Pancreas (tissue), 10 donors: ENCODE data around the gene OSBPL5. TPM values are rescaled to one million over a fixed set of nuclear protein-coding genes. Genes with fewer than 3 reads are reported as not detected.

Source experiments
- ATAC-seq, 4 donors: fragments of 200-7000 bp; cut with Tn5 transposase; one replicate each; pipeline versions ENCODE4 v1.8.0 to v1.9.1; 2020; ENCODE audit warnings: mild to moderate bottlenecking in 4 of 4, moderate library complexity in 4 of 4
- DNase-seq, 6 donors: peaks; one replicate each; pipeline ENCODE4 v3.0.0-alpha.2; 2020
- FAIRE-seq: peaks from 2 replicates; lab custom pipeline; 2012; peaks lifted over from hg19 to GRCh38; lab: Jason Lieb, UNC
- H3K27ac ChIP-seq, 4 donors: fragments of 200-600 bp; sonication (generic); 1 replicate in 3 of 4; 2 replicates in 1 of 4; pipeline versions ENCODE4 v1.5.0 to v1.8.0; 2020
- H3K27me3 ChIP-seq, 4 donors: fragments of 200-600 bp; one replicate each; pipeline ENCODE4 v1.8.0; 2021
- H3K36me3 ChIP-seq, 3 donors: fragments of 200-600 bp; sonication (generic) in 1 of 3; one replicate each; pipeline versions ENCODE4 v1.5.0 to v1.8.0; 2020 to 2021
- H3K4me1 ChIP-seq, 3 donors: fragments of 200-600 bp; one replicate each; pipeline ENCODE4 v1.8.0; 2021
- H3K4me3 ChIP-seq, 4 donors: fragments of 200-600 bp; sonication (generic) in 2 of 4; one replicate each; pipeline versions ENCODE4 v1.5.0 to v1.8.0; 2020 to 2021
- H3K9me3 ChIP-seq, 4 donors: fragments of 200-600 bp; one replicate each; pipeline ENCODE4 v1.8.0; 2021
- WGBS, 2 donors: extraction: QIAGEN DNeasy Blood & Tissue Kit; methylation state at CpG; one replicate each; pipeline ENCODE4 v1.1.7; 2013; 5-methylcytosine and 5-hydroxymethylcytosine counted together
- intact Hi-C, 3 donors: fragments of 100-400 bp; cut with DNase I; formaldehyde crosslinking; loops; one replicate each; pipeline versions ENCODE4 v1.11.1 to v1.14.2; 2022
- polyA plus RNA-seq, 2 donors: library from polyadenylated mRNA; stranded (reverse); fragments of 200-250 nt; gene quantifications; one replicate each; pipeline ENCODE4 v1.2.3, GENCODE V29; 2013
- total RNA-seq, 6 donors: library from RNA; stranded (reverse); fragmentation: NEBNext Ultra II Directional in 4 of 6; extraction: Animal tissue kit (Norgen Biotek cat#: 25700) in 4 of 6; gene quantifications; one replicate each; pipeline versions ENCODE4 v1.2.1 to v1.2.4, GENCODE V29; 2021 to 2023
- TF ChIP-seq, protein P1 (sequence below), 4 donors: fragments of 200-600 bp; sonication (generic) in 3 of 4; IDR thresholded peaks; one replicate each; pipeline versions ENCODE4 v1.5.0 to v1.8.0; 2021; ENCODE audit warnings: antibody characterized with exemption in 4 of 4
- donor health status: healthy with polysubstance abuse.
- donor health status: DM: no; HTN: no; CAD: no; lungs with moderate emphysema.
- donor health status: DM: no; HTN: no; CAD: no.
- donor health status: control.
- donor health status: control.
- donor health status: Bipolar disorder and iron deficiency.
- donor health status: DM: yes; HTN: yes; CAD: no.
- donor health status: DM: no; HTN: no; CAD: no.
- donor health status: DM: no; HTN: no; CAD: no.
- donor health status: DM: yes; HTN: yes; CAD: no.

The OSBPL5 gene
- total and polyA plus RNA-seq, 8 donors = 9.8 to 16.7 (median 11.8) TPM

- ATAC-seq = no peak
- Histone ChIP-seq H3K27me3 (no peaks in the 10 kb centered on the region), H3K36me3 (no peaks in the 10 kb centered on the region), H3K9me3 (no peaks in the 10 kb centered on the region), H3K27ac (no peak overlapping the region), H3K4me1 (peaks cover 0 to 27% (median 9%) of the 10 kb centered on the region in 3 donors), H3K4me3 (peak overlapping the region; percentile 55 to 84 (median 78))
- intact Hi-C loops = loop anchor here in 1 of 3 donors (10.0 kb wide), 1 partner anchor 61 kb away; no protein-coding TSS in a partner anchor
- TF ChIP-seq, protein P1, sequence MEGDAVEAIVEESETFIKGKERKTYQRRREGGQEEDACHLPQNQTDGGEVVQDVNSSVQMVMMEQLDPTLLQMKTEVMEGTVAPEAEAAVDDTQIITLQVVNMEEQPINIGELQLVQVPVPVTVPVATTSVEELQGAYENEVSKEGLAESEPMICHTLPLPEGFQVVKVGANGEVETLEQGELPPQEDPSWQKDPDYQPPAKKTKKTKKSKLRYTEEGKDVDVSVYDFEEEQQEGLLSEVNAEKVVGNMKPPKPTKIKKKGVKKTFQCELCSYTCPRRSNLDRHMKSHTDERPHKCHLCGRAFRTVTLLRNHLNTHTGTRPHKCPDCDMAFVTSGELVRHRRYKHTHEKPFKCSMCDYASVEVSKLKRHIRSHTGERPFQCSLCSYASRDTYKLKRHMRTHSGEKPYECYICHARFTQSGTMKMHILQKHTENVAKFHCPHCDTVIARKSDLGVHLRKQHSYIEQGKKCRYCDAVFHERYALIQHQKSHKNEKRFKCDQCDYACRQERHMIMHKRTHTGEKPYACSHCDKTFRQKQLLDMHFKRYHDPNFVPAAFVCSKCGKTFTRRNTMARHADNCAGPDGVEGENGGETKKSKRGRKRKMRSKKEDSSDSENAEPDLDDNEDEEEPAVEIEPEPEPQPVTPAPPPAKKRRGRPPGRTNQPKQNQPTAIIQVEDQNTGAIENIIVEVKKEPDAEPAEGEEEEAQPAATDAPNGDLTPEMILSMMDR (IDR thresholded peaks at IDR 0.05) = no peak
- DNase-seq = peak in 3 of 6 donors; percentile 21 to 75 (median 55)
- no peak for FAIRE-seq
- WGBS, 2 donors = 29 to 39% methylated on average over 13 of the region's 13 CpGs
Observed at GRCh38 chr11:3164138-3164551, 965 bp downstream of the OSBPL5 start.

DNA sequence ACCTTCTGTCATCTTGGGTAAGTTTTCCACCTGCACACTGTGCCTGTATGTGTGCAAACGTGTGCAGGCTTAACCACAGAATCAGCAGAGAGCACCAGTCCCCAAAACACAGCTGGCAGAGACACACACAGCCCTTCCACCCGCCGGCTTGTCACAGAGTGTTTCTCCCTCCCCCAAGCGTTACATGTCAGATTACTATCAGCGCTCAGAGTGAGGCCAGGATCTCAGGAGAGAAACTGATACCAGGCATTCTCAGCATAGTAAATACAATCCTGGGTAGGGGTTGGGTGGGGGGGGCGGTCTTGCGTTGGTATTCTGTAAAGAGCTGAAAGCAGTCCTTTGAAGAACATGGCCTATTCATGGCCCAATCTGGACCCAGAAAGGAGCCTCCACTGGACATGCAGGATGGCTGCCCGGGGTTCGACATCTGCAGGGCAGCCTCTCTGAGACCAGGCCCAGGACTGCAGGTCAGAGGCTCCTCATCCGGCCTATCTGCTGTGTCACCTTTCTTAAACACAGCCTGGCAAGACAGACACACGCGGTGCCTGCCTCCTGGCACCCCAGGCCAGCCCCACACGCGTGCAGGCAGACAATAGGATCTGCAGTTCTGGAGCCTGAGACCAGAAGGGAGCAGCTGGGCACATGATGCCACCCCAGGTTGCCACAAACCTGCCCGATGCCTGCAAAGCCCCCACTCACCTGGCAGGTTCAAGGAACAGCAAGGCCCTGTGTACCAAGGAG lies 1.7 kb downstream of the OSBPL5 start:
- 58 to 66% methylated on average over 15 of the region's 15 CpGs for WGBS, 2 donors
- H3K4me1 ChIP-seq = peaks cover 0 to 23% (median 9%) of the 10 kb centered on the region in 3 donors
- intact Hi-C loops = loop anchor here in 1 of 3 donors (10.0 kb wide), 1 partner anchor 61 kb away; no protein-coding TSS in a partner anchor
- DNase-seq (peak in 4 of 6 donors; percentile 16 to 58 (median 34)), ATAC-seq (no peak), FAIRE-seq (no peak)
- H3K27ac ChIP-seq = no peak overlapping the region
- H3K9me3 ChIP-seq = no peaks in the 10 kb centered on the region
- TF ChIP-seq, protein P1 (IDR thresholded peaks at IDR 0.05) = no peak
- no peaks in the 10 kb centered on the region for H3K36me3 ChIP-seq
- peak overlapping the region in 1 of 4 donors; percentile 75 for H3K4me3 ChIP-seq
- H3K27me3 ChIP-seq = no peaks in the 10 kb centered on the region

DNA sequence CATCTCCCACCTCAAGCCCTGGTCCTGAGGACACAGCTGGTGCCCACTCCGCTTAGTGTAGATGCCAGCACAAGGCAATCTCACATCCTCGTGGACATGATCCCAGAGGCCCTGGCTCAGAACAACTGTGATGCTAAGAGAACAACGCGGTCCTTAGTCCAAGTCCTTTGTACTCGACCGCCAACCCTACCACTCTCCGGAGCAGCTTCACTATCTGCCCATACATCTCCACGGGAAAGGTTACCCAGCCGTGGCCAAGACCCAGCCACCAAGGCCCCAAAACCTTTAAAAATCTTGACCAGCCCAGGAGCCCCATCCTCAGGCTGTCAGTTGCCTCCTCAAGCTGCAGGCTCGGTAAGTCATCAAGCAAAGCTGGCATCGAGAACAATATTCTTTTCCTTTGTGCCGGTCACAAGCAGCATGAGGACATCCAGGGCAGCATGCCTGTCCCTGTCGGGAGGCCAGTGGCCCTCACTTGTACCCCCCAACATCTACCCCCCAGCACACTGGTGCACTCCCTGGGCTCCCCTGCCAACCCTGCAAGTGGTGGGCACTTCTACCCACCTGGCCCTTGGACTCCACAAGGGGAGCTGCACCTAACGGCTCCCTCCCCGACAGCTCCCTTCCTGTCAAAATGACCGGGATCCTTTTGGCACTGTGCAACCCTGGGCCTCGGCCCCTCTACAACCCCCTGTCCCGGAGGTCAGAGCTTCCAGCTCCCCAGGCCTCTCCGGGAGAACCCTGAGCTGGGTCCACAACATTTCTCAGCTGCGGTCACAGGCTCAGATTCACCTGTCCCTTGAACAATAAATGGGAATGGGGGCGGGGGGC lies 2.5 kb downstream of the OSBPL5 start:
- Histone ChIP-seq H3K4me1 (peaks cover 0 to 23% (median 9%) of the 10 kb centered on the region in 3 donors), H3K27me3 (no peaks in the 10 kb centered on the region), H3K4me3 (no peak overlapping the region), H3K9me3 (no peaks in the 10 kb centered on the region), H3K27ac (no peak overlapping the region), H3K36me3 (no peaks in the 10 kb centered on the region)
- intact Hi-C loops = loop anchor here in 1 of 3 donors (10.0 kb wide), 1 partner anchor 62 kb away; no protein-coding TSS in a partner anchor
- ATAC-seq = no peak
- WGBS, 2 donors = 86 to 91% methylated on average over 21 of the region's 21 CpGs
- TF ChIP-seq, protein P1 (IDR thresholded peaks at IDR 0.05) = no peak
- peak in 2 of 6 donors; percentile 8 to 51 for DNase-seq
- no peak for FAIRE-seq

DNA sequence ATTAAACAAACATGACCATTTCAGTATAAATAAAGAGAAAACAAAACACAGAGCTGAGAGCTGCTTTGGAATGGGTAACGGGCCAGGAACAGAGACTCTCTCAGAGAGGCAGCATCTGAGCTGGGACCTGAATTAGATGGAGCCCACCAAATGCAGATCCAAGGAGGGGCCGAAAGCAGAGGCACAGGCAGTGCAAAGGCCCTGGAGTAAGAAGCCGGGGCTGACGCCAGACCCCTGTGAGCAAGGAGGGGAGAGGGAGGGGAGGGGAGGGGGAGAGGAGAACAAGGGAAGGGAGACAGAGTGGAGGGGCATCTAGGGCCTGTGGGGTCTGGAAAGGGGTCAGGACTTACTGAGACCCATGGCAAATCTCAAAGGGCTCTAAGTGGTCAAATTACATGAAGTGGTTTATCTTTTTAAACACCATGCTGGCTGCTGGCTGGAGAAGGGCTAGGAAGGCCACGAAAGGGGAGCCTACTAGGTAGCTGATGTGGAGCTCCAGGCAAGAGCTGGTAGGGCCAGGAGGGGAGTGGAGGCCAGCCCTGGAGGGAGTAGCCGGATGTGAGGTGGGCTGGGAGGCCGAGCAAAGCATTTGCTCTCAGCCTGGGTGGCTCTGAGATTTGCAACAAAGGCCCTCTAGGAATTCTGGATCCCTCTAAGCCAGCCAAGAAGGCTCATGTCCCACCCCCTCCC lies 3.2 kb downstream of the OSBPL5 start:
- no peak overlapping the region for H3K27ac ChIP-seq
- no peak for FAIRE-seq

More for the DNA sequence above, 3.2 kb downstream of the OSBPL5 start:
- peaks cover 0 to 23% (median 9%) of the 10 kb centered on the region in 3 donors for H3K4me1 ChIP-seq
- ATAC-seq (no peak), DNase-seq (peak in 1 of 6 donors; percentile 5)
- H3K4me3 ChIP-seq = no peak overlapping the region
- intact Hi-C loops = loop anchor here in 1 of 3 donors (10.0 kb wide), 1 partner anchor 63 kb away; no protein-coding TSS in a partner anchor
- H3K36me3 ChIP-seq = no peaks in the 10 kb centered on the region
- TF ChIP-seq, protein P1 (IDR thresholded peaks at IDR 0.05) = no peak
- WGBS, 2 donors = 86 to 90% methylated on average over 6 to 7 of the region's 7 CpGs
- H3K27me3 ChIP-seq = no peaks in the 10 kb centered on the region
- H3K9me3 ChIP-seq = no peaks in the 10 kb centered on the region
